ENCODE results near the gene OR1D5. TPM values are rescaled to one million over a fixed set of nuclear protein-coding genes. Genes with fewer than 3 reads are reported as not detected.

OR1D5 gene
- total RNA-seq, 1 experiment from 2014 or later: not detected

DNA sequence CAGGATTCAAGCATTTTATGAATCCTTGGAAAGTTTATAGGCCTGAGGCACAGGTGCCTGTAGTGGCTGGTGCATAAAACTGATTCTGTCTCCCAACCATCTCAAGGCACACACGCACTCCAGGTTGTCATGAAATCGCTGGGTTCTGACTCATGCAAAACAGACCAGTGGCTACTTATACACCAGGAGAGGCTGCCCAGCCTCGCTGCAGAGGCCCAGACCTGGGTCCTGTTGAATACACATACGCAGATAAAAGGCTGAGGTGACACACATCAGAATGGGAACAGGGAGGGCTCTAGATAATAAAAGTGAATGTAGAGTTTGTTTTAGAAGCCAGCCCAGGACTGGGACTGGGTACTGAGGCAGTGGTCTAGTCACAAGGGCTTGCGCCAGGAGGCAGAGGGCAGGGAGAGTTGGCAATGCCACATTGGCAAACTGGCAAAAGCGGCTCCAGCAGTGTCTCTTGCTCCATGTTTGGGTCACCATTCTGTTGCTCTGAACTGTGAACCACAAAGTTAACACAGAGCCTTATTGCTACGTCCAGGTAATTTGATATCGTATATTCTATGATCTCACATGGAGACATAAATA lies 13.6 kb downstream of the OR1D5 start:
- no peak for DNase-seq
- POLR2A ChIA-PET: no interaction called here
- Mint-ChIP-seq H3K36me3 (ENCODE audit: insufficient read depth, unreplicated experiment) (peaks cover 6% of the 10 kb centered on the region), H3K4me1 (ENCODE audit: low read depth, unreplicated experiment) (no peaks in the 10 kb centered on the region), H3K27ac (ENCODE audit: unreplicated experiment) (peak overlapping the region; percentile 95), H3K9me3 (ENCODE audit: unreplicated experiment) (no peaks in the 10 kb centered on the region), H3K27me3 (ENCODE audit: insufficient read depth, unreplicated experiment) (peaks cover 5% of the 10 kb centered on the region), H3K4me3 (ENCODE audit: unreplicated experiment) (peak overlapping the region; percentile 95)
- BruUV-seq (replicated peaks): no TSS peak
- Histone ChIP-seq H3K4me3 (ENCODE audit: low read depth, low read length) (no peak overlapping the region), H3K36me3 (ENCODE audit: control insufficient read depth, insufficient read depth, low read length) (no peaks in the 10 kb centered on the region), H3K4me1 (no peaks in the 10 kb centered on the region), H3K9me3 (no peaks in the 10 kb centered on the region), H3K27me3 (replicated peaks; ENCODE audit: control insufficient read depth, insufficient read depth, low read length) (no peaks in the 10 kb centered on the region)
- intact Hi-C loops (cut with micrococcal nuclease; ENCODE audit: unreplicated experiment): loop anchor here (5.0 to 10.0 kb wide), 3 partner anchors 285 to 598 kb away; no protein-coding TSS in a partner anchor
- TF ChIP-seq, protein P1, sequence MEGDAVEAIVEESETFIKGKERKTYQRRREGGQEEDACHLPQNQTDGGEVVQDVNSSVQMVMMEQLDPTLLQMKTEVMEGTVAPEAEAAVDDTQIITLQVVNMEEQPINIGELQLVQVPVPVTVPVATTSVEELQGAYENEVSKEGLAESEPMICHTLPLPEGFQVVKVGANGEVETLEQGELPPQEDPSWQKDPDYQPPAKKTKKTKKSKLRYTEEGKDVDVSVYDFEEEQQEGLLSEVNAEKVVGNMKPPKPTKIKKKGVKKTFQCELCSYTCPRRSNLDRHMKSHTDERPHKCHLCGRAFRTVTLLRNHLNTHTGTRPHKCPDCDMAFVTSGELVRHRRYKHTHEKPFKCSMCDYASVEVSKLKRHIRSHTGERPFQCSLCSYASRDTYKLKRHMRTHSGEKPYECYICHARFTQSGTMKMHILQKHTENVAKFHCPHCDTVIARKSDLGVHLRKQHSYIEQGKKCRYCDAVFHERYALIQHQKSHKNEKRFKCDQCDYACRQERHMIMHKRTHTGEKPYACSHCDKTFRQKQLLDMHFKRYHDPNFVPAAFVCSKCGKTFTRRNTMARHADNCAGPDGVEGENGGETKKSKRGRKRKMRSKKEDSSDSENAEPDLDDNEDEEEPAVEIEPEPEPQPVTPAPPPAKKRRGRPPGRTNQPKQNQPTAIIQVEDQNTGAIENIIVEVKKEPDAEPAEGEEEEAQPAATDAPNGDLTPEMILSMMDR (IDR thresholded peaks at IDR 0.05; ENCODE audit: insufficient read depth in 1 of 2, low read depth in 1 of 2, low read length in 1 of 2, severe bottlenecking in 1 of 2, unreplicated experiment in 1 of 2): no peak
- CTCF ChIA-PET: interaction anchor here (1.9 kb wide), 1 partner anchor 598 kb away, joined by 7 read pairs; no protein-coding TSS in a partner anchor

DNA sequence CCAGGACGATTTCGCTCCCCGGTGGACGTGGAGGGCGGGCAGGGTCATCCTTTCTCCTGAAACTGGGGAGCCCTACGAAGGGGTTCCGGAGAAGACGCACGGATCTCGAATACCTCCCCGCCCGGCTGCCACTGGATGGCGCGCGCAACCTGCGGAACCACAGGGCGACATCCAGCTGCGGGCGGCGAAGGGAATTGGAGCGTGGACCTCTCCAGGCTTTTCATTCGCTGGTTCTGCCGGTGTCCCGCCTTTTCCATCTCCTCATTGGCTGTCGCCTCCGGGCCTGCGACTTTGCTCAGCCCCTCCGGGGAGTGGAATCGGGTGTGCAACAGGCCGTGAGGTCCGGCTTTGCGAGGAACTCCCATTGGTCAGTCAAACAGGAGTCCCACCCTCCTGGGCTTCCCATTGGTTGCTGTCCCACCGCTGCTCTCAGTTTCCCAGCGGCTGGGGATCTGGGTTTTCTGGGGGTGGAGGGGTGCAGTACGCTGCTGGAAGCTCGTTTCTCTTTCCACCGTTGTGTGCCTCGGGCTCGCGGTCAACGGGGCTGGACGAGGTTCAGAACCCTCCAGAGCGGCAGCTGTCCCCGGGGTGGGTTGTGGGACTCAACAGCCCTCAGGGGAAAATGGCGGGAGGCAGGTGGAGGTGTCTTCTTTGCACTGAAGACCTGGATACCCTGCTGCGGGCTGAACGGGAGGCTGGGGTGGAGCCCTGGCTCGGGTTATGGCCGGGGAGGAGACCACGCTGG lies 14.5 kb downstream of the OR1D5 start:
- no peaks in the 10 kb centered on the region for H3K4me1 Mint-ChIP-seq (ENCODE audit: low read depth, unreplicated experiment)
- no peaks in the 10 kb centered on the region for H3K27me3 ChIP-seq (replicated peaks; ENCODE audit: control insufficient read depth, insufficient read depth, low read length)
- peaks cover 5% of the 10 kb centered on the region for H3K27me3 Mint-ChIP-seq (ENCODE audit: insufficient read depth, unreplicated experiment)
- intact Hi-C loops (cut with micrococcal nuclease; ENCODE audit: unreplicated experiment): loop anchor here (1.0 to 10.0 kb wide), 4 partner anchors 114 to 598 kb away; no protein-coding TSS in a partner anchor
- H3K4me3 Mint-ChIP-seq (ENCODE audit: unreplicated experiment): peak overlapping the region; percentile 95
- BruUV-seq (replicated peaks): no TSS peak
- H3K4me1 ChIP-seq: no peaks in the 10 kb centered on the region
- peaks cover 6% of the 10 kb centered on the region for H3K36me3 Mint-ChIP-seq (ENCODE audit: insufficient read depth, unreplicated experiment)
- H3K36me3 ChIP-seq (ENCODE audit: control insufficient read depth, insufficient read depth, low read length): no peaks in the 10 kb centered on the region
- H3K9me3 ChIP-seq: no peaks in the 10 kb centered on the region; the same call in 1 of the 2 replicates
- peak overlapping the region; percentile 61 for H3K4me3 ChIP-seq (ENCODE audit: low read depth, low read length)
- peak overlapping the region; percentile 95 for H3K27ac Mint-ChIP-seq (ENCODE audit: unreplicated experiment)
- POLR2A ChIA-PET: no interaction called here
- H3K9me3 Mint-ChIP-seq (ENCODE audit: unreplicated experiment): peaks cover 9% of the 10 kb centered on the region
- CTCF ChIA-PET: interaction anchor here (1.0 to 1.9 kb wide), 4 partner anchors 9 to 599 kb away, joined by 3 to 7 read pairs (median 4); partner anchors contain the start of genes CTNS and SHPK
- DNase-seq: peak; percentile 99
- TF ChIP-seq, protein P1 (IDR thresholded peaks at IDR 0.05; ENCODE audit: insufficient read depth in 1 of 2, low read depth in 1 of 2, low read length in 1 of 2, severe bottlenecking in 1 of 2, unreplicated experiment in 1 of 2): peak; percentile 69 to 93

DNA sequence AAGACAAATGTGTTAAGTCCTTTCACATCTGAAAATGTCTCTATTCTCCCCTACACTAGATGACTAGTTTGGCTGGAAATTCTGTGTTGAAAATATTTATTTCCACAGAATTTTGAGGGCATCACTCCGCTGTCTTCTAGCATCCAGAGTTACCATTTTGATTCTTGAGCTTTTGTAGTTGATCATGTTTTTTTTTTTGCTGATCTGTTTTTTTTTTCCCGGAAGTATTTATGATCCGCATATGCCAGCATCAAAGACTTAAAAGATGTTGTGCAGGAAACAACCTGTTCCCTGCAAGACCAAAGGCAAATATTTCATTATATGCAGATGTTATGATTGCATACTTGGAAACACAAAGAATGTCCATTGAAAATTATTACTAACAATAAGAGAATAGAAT lies 16.7 kb downstream of the OR1D5 start:
- Histone ChIP-seq H3K4me1 (no peaks in the 10 kb centered on the region), H3K9me3 (no peaks in the 10 kb centered on the region; the same call in 1 of the 2 replicates), H3K27me3 (replicated peaks; ENCODE audit: control insufficient read depth, insufficient read depth, low read length) (no peaks in the 10 kb centered on the region), H3K36me3 (ENCODE audit: control insufficient read depth, insufficient read depth, low read length) (no peaks in the 10 kb centered on the region), H3K4me3 (ENCODE audit: low read depth, low read length) (no peak overlapping the region)
- CTCF ChIA-PET: no interaction called here
- DNase-seq: no peak
- H3K9me3 Mint-ChIP-seq (ENCODE audit: unreplicated experiment): peaks cover 13% of the 10 kb centered on the region
- intact Hi-C loops (cut with micrococcal nuclease; ENCODE audit: unreplicated experiment): loop anchor here (5.0 to 10.0 kb wide), 3 partner anchors 288 to 601 kb away; no protein-coding TSS in a partner anchor
- TF ChIP-seq, protein P1 (IDR thresholded peaks at IDR 0.05; ENCODE audit: insufficient read depth in 1 of 2, low read depth in 1 of 2, low read length in 1 of 2, severe bottlenecking in 1 of 2, unreplicated experiment in 1 of 2): no peak
- H3K36me3 Mint-ChIP-seq (ENCODE audit: insufficient read depth, unreplicated experiment): peaks cover 6% of the 10 kb centered on the region
- H3K27ac Mint-ChIP-seq (ENCODE audit: unreplicated experiment): no peak overlapping the region
- no TSS peak for BruUV-seq (replicated peaks)
- POLR2A ChIA-PET: no interaction called here
- peaks cover 5% of the 10 kb centered on the region for H3K27me3 Mint-ChIP-seq (ENCODE audit: insufficient read depth, unreplicated experiment)
- H3K4me3 Mint-ChIP-seq (ENCODE audit: unreplicated experiment): no peak overlapping the region
- no peaks in the 10 kb centered on the region for H3K4me1 Mint-ChIP-seq (ENCODE audit: low read depth, unreplicated experiment)
